ENCODE data around the gene EPHB2. TPM values are rescaled to one million over a fixed set of nuclear protein-coding genes. Genes with fewer than 3 reads are reported as not detected.

Gene EPHB2
- total and polyA plus RNA-seq, 2 of the 8 experiments (the other 6 are each of a cell fraction or from before 2014, with no cell fraction given) = 15.8 to 17.2 TPM

DNA sequence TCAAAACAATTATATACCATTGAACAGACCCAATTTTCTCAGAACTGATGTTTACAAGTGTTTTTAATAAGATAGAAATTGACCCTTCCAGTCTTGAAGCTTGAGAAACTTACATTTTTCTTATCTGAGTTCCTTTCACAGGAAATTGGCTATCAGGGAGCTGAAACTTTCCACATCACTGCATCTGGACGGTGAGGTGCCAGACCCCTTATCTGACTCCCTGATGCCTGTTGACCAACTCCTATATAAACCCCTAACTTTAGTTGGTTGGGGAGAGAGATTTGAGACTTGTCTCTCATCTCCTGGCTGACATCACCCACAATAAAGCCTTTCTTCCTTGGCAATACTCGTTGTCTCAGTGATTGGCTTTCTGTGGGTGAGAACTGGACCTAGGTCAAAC is 230.6 kb downstream of the EPHB2 start (continued):
- TF ChIP-seq CTBP2 (IDR thresholded peaks at IDR 0.05; ENCODE audit: borderline replicate concordance, insufficient read depth, insufficient read length, low read length) (no peak), HDAC2 (IDR thresholded peaks at IDR 0.05; ENCODE audit: borderline replicate concordance in 1 of 2, low read depth in 2 of 2, low read length in 2 of 2) (no peak), KDM1A (IDR thresholded peaks at IDR 0.05; ENCODE audit: borderline replicate concordance, low read length) (no peak), CREB1 (IDR thresholded peaks at IDR 0.05) (no peak)
- TF ChIP-seq, protein P1, sequence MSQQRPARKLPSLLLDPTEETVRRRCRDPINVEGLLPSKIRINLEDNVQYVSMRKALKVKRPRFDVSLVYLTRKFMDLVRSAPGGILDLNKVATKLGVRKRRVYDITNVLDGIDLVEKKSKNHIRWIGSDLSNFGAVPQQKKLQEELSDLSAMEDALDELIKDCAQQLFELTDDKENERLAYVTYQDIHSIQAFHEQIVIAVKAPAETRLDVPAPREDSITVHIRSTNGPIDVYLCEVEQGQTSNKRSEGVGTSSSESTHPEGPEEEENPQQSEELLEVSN (IDR thresholded peaks at IDR 0.05) = no peak
